Brain pericyte (primary cell): ENCODE measurements around the gene MYO1B.

Source experiments
- DNase-seq: peaks from one replicate; pipeline ENCODE4 v3.0.0-alpha.2; 2012; ENCODE audit warnings: low read depth, low spot score

MYO1B gene

DNA sequence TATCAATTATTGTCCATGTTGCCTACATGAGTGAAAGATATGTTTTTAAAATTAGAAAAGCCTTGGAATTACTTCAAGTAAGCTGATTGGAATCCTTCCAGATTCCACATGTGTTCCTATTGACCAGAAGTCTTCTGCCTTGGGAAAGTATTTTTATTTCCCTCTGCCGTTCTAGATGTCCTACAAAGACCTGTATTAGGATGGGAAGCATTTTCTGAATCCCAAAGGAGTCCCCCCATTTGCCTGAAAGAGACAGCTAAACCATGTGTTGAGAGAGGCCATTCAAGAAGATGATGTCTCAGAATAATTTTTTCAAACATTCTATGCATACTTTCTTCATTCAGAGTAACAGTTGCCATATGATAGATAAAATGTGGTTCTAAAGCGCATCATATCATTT, 19.0 kb upstream of the MYO1B start:
- no peak for DNase-seq

- DNase-seq = no peak
These were observed 16.9 kb upstream of the MYO1B start for GRCh38 chr2:191228333-191228732.

DNA sequence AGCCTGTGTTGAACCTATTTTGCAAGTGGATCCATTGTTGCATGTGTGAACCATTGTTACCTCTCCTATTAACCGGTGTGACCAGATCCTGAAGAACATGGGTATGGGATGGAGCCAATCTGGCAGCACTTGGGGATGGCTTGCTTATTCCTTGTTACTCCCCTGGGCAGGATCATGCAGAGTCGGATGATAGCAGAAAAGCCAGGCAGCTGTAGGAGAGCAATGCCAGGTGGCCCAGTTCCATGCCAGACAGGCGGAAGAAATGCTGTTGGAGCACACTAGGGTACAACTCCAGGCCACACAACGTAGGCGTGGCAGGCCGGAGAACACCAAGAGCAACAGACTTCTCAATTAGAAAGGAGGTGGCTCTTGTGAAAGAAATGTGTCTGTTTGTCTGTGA, 16.3 kb upstream of the MYO1B start:
- DNase-seq = no peak

DNA sequence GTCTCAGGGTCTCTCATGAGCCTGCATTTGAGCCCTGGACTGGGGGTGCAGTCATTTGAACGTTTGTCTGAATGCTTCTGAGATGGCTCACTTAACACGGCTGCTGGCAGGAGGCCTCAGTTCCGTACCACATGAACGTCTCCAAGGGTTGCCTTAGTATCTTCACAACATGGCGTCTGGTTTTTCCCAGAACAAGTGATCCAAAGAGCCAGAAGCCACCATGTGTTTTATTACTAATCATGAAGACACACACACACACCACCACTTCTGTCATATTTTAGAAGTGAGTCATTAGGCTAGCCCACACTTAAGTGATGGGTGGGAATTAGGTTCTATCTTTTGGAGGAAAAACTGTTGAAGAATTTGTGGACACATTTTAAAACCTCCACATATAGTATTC, 15.0 kb upstream of the MYO1B start:
- DNase-seq = no peak

DNA sequence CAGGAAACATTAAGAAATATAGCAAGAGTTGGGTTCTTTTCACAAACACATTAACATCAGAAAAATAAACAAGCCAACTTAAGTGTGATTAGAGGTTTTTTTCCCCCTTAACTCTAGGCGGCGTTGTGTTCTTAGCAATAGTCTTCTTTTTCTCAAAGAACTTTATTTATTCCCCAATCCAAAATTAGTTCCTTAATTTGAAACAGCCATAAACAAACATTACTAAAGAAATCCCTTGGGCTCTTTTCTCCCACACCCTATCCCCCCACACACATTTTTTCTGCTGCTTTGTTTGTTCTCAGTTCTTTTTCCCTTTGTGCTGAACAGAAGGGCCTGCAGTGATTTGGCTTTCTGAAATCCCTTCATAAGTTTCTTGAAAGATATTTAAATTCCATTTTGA, 13.2 kb upstream of the MYO1B start:
- no peak for DNase-seq

- DNase-seq = no peak
These were observed 11.7 kb upstream of the MYO1B start for GRCh38 chr2:191233533-191233932.

DNA sequence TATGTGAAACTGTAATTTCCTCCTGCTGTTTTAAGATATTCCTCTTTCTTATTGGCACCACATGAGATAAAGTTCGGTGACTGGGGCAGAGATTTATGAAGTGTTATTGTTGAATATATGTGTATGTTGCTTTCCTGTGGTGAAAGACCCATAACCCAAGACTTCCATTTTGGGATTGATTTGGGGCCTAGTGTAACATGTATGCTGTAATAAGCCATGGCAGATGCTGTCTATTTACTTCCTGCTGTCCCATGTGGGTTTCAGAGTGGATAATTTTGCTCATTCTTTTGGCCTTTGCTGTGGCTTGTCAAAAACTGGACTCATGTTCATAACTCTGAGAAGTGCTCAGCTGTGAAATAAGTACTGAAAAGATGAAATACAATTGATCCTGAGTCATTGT, 10.8 kb upstream of the MYO1B start:
- no peak for DNase-seq

DNA sequence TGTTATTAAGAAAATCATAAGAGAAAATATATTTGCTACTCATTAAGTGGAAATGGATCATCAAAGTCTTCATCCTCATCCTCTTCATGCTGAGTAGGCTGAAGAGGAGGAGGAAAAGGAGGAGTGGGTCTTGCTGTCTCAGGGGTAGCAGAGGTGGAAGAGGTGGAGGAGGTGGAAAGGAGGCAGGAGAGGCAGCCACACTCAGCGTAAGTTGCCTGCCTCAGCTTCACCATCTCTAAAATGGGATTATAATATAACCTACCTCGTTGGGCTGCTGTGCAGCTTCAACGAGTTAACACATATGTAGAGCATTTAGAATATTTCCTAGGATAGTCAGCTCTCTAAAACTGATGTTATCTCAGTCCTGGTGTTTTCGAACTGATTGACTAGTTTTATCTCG, 4.3 kb upstream of the MYO1B start:
- no peak for DNase-seq

GRCh38 chr2:191241418-191241817, 3.8 kb upstream of the MYO1B start:
- no peak for DNase-seq

DNA sequence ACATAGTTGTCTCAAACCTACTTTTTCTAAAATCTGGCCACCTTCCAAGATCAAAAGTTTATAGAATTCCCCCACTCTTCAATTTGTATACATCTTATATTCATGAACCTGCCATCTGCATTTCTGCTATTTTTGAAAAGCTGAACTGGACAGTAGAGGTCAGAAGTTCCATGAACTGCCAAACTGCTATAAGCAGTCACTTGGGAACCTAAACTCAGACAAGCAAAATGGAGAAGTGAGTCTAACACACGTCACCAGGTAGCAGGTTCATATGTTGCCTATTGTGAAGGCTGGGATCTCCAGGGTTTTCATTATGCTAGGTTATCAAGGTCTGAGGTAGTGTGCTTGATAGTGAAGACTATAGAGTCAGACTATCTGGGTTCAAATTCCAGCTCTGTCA, 2.0 kb upstream of the MYO1B start:
- no peak for DNase-seq

- no peak for DNase-seq
These were observed 854 bp upstream of the MYO1B start for GRCh38 chr2:191244350-191244749.

DNA sequence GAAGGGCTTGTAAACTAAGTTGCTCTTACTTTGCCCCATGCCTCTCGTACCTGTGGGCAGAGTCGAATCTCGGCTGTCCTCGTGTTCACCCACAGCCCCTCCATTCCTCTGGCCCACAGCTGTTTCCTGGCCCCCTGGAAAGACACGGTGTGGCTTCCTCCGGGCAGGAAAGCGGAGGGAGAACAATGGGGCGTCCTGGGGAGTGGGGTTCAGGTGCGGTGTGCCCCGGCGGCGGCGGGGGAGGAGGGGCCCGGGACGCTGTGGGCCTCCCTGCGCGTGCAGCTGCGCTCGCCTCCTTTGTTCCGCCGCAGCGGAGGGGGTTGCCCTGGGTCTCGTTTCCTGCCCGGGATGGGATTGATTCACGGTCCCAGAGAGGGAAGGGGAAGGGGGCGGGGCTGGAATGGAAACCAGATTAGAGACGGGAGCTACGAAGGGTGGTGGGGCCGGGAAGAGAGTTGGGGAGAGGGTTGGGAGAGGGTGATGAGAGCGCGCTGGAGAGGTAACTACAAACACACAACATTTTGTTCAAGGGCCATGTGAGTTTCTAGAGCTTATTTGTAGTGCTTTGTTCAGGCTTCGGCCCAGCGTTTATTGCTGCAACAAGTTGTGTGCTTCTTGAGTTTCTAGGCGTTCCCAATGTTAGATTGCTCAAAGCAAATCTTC, 796 bp downstream of the MYO1B start:
- DNase-seq = no peak

- DNase-seq = no peak
These were observed 1.7 kb downstream of the MYO1B start for GRCh38 chr2:191246820-191247380.

GRCh38 chr2:191247381-191248057, 2.3 kb downstream of the MYO1B start:
- DNase-seq = no peak

DNA sequence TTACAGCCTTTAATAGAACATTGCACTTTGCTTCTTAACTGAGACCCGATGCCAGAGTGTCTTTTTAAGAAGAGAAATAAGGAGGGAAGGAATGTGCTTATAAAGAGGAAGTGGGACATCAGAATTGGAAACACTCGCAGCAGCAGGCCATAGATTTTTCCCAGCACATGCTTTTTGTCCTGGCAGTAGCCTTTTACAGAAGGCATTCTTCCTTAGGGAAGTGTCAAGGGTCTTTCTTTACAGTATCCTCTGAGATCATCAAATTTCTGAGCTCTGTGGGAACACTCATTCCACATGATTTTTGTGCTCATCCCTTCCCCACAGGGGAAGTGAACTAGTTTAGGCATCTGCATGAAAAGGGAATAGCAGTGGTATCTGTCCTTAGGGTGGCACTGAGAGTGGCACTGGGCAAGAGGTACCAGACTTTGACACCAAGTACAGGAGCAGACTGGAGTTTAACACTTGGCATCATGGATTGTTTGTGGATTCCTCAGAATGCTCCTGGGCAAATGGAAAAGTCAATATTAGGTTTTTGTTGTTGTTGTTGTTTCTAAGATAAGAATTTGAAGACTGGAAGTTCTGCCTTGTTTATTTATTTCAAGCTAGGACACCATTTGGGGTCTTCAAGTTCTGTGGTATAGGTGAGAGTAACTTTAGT, 4.1 kb downstream of the MYO1B start:
- no peak for DNase-seq

- no peak for DNase-seq
These were observed 5.2 kb downstream of the MYO1B start for GRCh38 chr2:191250400-191250799.

DNA sequence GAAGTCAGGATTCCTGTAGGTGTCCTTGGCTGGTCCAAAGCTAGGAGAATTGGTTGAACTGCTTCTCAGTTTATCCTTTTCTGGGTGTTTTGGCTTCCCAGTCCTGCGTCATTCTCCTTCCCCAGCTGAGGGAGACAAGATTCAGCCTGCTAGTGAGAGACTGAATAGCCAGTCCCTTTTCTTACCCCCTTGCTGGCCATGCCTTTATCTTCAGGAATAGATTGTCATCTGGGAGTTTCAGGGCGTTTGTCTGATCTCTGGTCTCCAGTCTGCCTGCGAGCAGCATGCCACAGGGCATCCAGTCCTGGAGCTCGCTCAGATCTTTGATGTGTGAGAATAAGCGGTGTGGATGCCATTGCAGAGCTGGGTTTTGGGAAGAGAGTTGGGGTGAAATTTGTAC, 5.8 kb downstream of the MYO1B start:
- no peak for DNase-seq

- DNase-seq = no peak
These were observed 7.5 kb downstream of the MYO1B start for GRCh38 chr2:191252699-191253098.

DNA sequence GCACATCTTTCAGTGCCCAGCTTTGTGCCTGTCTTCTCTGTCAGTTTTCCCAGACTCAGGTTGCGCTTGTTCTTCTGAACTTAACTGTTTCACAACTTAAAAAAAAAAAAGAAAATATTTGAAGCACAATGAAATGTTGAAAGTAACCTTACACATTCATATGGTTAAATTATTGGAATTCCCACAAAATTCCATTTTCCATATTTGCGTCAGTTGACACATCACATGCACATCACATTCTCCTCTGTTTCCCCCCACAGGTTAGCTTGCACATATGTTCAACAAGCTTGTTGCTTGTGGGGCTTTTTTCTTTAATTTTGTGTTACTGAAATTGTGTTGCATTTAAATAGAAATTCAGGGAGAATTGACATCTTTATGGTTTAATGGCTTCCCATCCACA, 8.3 kb downstream of the MYO1B start:
- DNase-seq = no peak

- no peak for DNase-seq
These were observed 10.1 kb downstream of the MYO1B start for GRCh38 chr2:191255271-191255670.

DNA sequence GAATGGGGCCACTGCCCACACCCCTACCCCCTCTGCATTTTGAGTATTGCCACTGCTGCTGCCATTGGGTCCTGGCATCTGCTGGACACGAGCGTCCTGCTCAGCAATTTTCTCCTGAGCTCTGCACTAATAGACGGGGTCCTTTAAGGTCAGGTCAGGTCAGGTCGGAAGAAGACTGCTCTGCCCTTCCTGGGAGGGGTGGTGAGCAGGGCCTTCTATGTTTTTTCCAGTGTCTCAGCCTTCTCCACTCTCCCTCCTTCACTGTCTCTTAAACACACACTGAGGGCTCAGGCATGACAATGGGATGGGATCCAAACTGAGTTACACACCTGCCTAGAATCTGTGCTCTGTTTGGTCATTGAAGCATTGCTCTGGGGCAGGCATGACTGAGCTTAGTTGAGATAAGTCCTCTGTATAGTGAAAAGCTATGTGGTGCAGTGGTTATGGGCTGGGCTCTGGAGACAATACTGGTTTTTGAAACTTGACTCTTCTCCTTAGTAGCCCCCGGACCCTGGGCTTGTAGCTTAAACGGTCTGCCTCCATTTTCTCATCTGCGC, 10.6 kb downstream of the MYO1B start:
- DNase-seq = no peak

DNA sequence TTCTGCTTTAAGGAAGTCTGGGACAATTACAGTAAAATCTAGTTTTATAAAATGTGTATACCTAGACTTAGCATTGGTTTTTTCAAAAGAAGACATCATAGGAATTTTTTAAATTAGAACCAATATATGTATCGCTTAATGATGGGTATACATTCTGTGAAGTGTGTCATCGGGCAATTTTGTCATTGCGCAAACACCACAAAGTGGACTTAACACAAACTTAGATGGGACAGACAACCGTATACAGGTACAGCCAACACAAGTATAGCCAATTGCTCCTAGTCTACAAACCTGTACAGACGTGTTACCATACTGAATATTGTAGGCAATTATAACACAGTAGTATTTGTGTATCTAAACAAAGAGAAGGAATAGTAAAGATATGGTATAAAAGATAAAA, 12.7 kb downstream of the MYO1B start:
- no peak for DNase-seq

DNA sequence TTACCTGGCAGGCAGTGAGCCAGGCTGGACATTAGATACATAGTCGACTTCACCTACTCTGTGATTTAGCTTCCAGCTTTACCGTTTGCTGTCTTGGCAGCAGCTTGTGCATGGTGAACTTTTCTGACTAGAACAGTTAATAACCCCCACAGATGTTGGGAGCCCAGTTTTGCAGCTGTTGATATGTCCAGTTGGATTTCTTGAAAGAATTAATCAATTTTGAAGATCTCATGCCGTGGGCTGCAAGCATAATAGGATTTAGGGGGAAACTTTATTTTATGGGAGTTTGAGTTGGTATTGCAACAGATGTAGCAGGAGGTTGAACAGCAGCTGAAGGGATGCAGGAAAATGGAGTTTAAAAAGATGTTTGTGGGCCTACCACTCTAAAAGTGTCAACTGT, 13.8 kb downstream of the MYO1B start:
- DNase-seq = no peak
